Activated CD4-positive, alpha-beta memory T cell treated with anti-CD3 and anti-CD28 coated beads, Interleukin-2, amount 10 ng/mL, durations not matched to agents 7 days and 5 days (primary cell): Measurements from ENCODE around the gene WDR19. TPM values are rescaled to one million over a fixed set of nuclear protein-coding genes. Genes with fewer than 3 reads are reported as not detected.
"Not testable (repeated sequence)": the region's sequence is repeated elsewhere in the genome, so short reads cannot be mapped to it uniquely, and the experiment has no call there.

Source experiments
- CTCF ChIA-PET: fragments of 350-600 bp; sonication (Branson Sonifier 250); formaldehyde crosslinking; loops from one replicate; lab custom pipeline; 2021; ENCODE audit warnings: antibody characterized with exemption, inconsistent platforms; lab: Charles Lee
- POLR2A ChIA-PET: fragments of 350-600 bp; sonication (Branson Sonifier 250); formaldehyde crosslinking; loops from one replicate; lab custom pipeline; 2021; ENCODE audit warnings: antibody characterized with exemption; lab: Charles Lee
- DNase-seq: peaks from one replicate; pipeline ENCODE4 v3.0.0-alpha.2; 2020
- H3K27ac Mint-ChIP-seq: one replicate; pipeline ENCODE4 v1.8.0; 2021; ENCODE audit warnings: mild to moderate bottlenecking, mixed read lengths
- H3K27me3 Mint-ChIP-seq: one replicate; pipeline ENCODE4 v1.8.0; 2021; ENCODE audit warnings: mixed read lengths
- H3K36me3 Mint-ChIP-seq: one replicate; pipeline ENCODE4 v1.8.0; 2021; ENCODE audit warnings: low read depth, mixed read lengths
- H3K4me1 Mint-ChIP-seq: one replicate; pipeline ENCODE4 v1.8.0; 2021; ENCODE audit warnings: mixed read lengths
- H3K4me3 Mint-ChIP-seq: one replicate; pipeline ENCODE4 v1.8.0; 2021; ENCODE audit warnings: mild to moderate bottlenecking, mixed read lengths
- H3K9me3 Mint-ChIP-seq: one replicate; pipeline ENCODE4 v1.8.0; 2021; ENCODE audit warnings: mixed read lengths
- total RNA-seq, 2 experiments: library from RNA; stranded (reverse); gene quantifications; one replicate each; pipeline ENCODE4 v1.2.3, GENCODE V29; 2021

The WDR19 gene
- total RNA-seq, 2 experiments from 2014 or later, result 9.9 to 12.1 TPM

DNA sequence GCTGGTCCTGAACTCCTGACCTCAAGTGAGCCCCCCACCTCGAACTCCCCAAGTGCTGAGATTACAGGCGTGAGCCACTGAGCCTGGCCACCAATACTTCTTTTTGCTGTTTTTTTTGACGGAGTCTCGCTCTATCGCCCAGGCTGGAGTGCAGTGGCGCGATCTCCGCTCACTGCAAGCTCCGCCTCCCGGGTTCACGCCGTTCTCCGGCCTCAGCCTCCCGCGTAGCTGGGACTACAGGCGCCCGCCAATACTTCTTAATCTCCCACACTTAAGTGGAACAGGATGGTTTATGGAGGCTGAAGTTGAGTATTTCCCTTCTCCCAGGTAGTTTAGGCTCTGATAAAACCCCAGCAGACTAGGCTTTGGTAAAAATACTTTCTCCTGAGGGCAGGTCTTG lies 1.7 kb upstream of the WDR19 start:
- POLR2A ChIA-PET, H3K36me3 Mint-ChIP-seq, CTCF ChIA-PET, H3K27ac Mint-ChIP-seq, H3K9me3 Mint-ChIP-seq, H3K4me3 Mint-ChIP-seq, DNase-seq, H3K27me3 Mint-ChIP-seq: not testable (repeated sequence)
- H3K4me1 Mint-ChIP-seq, result peaks cover 15% of the 10 kb centered on the region

DNA sequence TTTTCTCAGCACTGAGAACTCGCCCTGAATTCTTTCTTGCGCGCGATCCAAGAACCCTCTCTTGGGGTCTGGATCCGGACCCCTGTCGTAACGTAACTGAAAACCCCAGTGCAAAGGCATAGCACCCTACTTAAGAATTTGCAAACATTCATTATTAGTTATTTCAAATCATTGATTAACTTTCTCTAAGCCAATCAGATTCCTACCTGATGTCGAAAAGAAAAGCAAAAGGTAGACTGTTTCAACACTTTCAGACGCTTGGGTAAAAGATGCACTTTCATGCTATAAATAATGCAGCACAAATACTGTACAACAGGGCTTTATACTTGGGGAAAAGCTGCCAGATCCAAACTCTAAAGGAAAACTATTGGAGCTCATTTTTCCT lies 817 bp upstream of the WDR19 start:
- DNase-seq, result no peak
- Mint-ChIP-seq H3K9me3 (no peaks in the 10 kb centered on the region), H3K36me3 (no peaks in the 10 kb centered on the region), H3K4me3 (no peak overlapping the region), H3K27ac (no peak overlapping the region), H3K4me1 (peaks cover 15% of the 10 kb centered on the region), H3K27me3 (peaks cover 2% of the 10 kb centered on the region)
- CTCF ChIA-PET, result interaction anchor here (0.6 to 1.7 kb wide), 12 partner anchors 9 to 423 kb away, joined by 3 to 11 read pairs (median 4); partner anchors contain the start of gene RFC1
- POLR2A ChIA-PET, result interaction anchor here (0.7 to 2.4 kb wide), 3 partner anchors 172 to 185 kb away, joined by 4 to 9 read pairs (median 7); partner anchors contain the start of gene RFC1

DNA sequence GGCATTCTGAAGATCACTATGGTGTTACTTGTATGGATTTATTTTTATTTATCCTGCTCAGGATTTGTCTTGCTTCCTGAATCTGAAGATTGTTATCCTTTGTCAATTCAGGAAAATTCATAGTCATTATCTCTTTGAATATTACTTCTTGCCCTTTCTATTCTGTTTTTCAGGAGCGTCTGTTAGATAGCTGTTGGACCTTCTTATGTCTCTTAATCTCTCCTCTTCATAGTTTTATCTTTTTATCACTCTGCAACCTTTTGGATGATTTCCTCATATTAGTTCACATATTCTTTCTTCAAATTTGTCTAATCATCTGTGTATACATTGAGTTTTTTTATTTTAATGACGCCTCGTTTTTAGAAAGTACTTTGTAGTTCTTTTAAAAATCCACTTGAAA lies 19.6 kb downstream of the WDR19 start:
- H3K36me3 Mint-ChIP-seq, result peaks cover 10% of the 10 kb centered on the region
- no peak overlapping the region for H3K4me3 Mint-ChIP-seq
- no peaks in the 10 kb centered on the region for H3K27me3 Mint-ChIP-seq
- ChIA-PET CTCF (interaction anchor here (0.8 kb wide), 1 partner anchor 67 kb away, joined by 3 read pairs; no protein-coding TSS in a partner anchor), POLR2A (no interaction called here)
- H3K4me1 Mint-ChIP-seq, result no peaks in the 10 kb centered on the region
- no peaks in the 10 kb centered on the region for H3K9me3 Mint-ChIP-seq
- no peak for DNase-seq
- H3K27ac Mint-ChIP-seq, result no peak overlapping the region

DNA sequence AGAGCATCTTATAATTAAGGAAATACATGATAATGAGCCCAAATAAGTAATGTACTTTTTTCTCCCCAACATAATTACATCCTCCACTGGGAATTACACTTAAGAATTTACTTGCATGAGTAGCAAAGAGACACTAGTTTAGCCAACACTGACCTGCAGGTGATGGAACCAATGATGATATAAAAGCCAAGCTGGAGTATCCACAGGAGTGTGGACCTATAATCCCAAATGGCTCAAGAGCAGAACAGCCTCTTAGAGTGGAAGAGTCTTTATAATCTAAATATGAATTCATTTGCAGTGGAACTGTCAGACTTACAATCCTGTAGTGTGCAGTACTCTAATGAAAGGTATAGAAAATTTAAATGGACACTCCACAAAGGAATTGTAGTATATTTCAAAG lies 22.2 kb downstream of the WDR19 start:
- H3K4me3 Mint-ChIP-seq, result no peak overlapping the region
- no peaks in the 10 kb centered on the region for H3K9me3 Mint-ChIP-seq
- H3K36me3 Mint-ChIP-seq, result peaks cover 17% of the 10 kb centered on the region
- no peaks in the 10 kb centered on the region for H3K27me3 Mint-ChIP-seq
- no peak for DNase-seq
- ChIA-PET CTCF (interaction anchor here (1.5 kb wide), 1 partner anchor 14 kb away, joined by 4 read pairs; no protein-coding TSS in a partner anchor), POLR2A (no interaction called here)
- H3K27ac Mint-ChIP-seq, result no peak overlapping the region
- H3K4me1 Mint-ChIP-seq, result no peaks in the 10 kb centered on the region

- POLR2A ChIA-PET, result no interaction called here
- Mint-ChIP-seq H3K27me3 (no peaks in the 10 kb centered on the region), H3K9me3 (no peaks in the 10 kb centered on the region), H3K4me1 (no peaks in the 10 kb centered on the region), H3K36me3 (peaks cover 17% of the 10 kb centered on the region), H3K27ac (no peak overlapping the region), H3K4me3 (no peak overlapping the region)
- CTCF ChIA-PET, result interaction anchor here (1.5 kb wide), 1 partner anchor 13 kb away, joined by 4 read pairs; no protein-coding TSS in a partner anchor
- DNase-seq, result no peak
These were observed 22.7 kb downstream of the WDR19 start for GRCh38 chr4:39205000-39205399.

- no peaks in the 10 kb centered on the region for H3K27me3 Mint-ChIP-seq
- CTCF ChIA-PET, result interaction anchor here (1.5 kb wide), 1 partner anchor 13 kb away, joined by 4 read pairs; no protein-coding TSS in a partner anchor
- no peak overlapping the region for H3K27ac Mint-ChIP-seq
- no peak for DNase-seq
- POLR2A ChIA-PET, result interaction anchor here (0.8 kb wide), 1 partner anchor 537 kb away, joined by 3 read pairs; no protein-coding TSS in a partner anchor
- no peaks in the 10 kb centered on the region for H3K9me3 Mint-ChIP-seq
- H3K4me3 Mint-ChIP-seq, result no peak overlapping the region
- no peaks in the 10 kb centered on the region for H3K4me1 Mint-ChIP-seq
- peaks cover 17% of the 10 kb centered on the region for H3K36me3 Mint-ChIP-seq
These were observed 23.1 kb downstream of the WDR19 start for GRCh38 chr4:39205476-39205875.

GRCh38 chr4:39227906-39228305 lies 45.6 kb downstream of the WDR19 start:
- no peak overlapping the region for H3K27ac Mint-ChIP-seq
- no peaks in the 10 kb centered on the region for H3K4me1 Mint-ChIP-seq
- no peak for DNase-seq
- ChIA-PET CTCF (no interaction called here), POLR2A (interaction anchor here (0.9 kb wide), 1 partner anchor 125 kb away, joined by 3 read pairs; no protein-coding TSS in a partner anchor)
- no peaks in the 10 kb centered on the region for H3K27me3 Mint-ChIP-seq
- H3K4me3 Mint-ChIP-seq, result no peak overlapping the region
- no peaks in the 10 kb centered on the region for H3K9me3 Mint-ChIP-seq
- H3K36me3 Mint-ChIP-seq, result no peaks in the 10 kb centered on the region

- POLR2A ChIA-PET, result interaction anchor here (0.9 kb wide), 1 partner anchor 125 kb away, joined by 3 read pairs; no protein-coding TSS in a partner anchor
- Mint-ChIP-seq H3K27ac (no peak overlapping the region), H3K4me1 (no peaks in the 10 kb centered on the region), H3K9me3 (no peaks in the 10 kb centered on the region), H3K36me3 (no peaks in the 10 kb centered on the region), H3K27me3 (no peaks in the 10 kb centered on the region), H3K4me3 (no peak overlapping the region)
- CTCF ChIA-PET, result no interaction called here
- DNase-seq, result no peak
These were observed 46.0 kb downstream of the WDR19 start for GRCh38 chr4:39228377-39228776.

DNA sequence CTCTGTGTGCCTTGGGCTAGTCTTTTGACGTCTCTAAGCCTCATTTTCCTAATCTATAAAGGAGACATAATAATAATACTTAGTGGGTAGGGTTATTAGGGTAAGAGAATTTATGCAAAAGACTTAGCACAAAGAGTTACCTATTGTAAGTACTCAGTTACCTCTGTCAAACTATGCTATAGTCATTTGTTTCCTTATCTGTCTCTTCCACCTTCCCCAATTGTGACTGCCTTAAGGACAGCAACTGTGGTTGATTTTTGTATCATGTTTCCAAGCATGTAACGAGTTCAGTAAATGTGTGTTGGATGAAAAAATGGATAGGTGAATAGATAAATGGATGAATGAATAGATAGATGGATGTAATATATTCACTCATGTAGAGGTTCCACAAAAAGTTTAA lies 48.1 kb downstream of the WDR19 start:
- H3K4me3 Mint-ChIP-seq, result no peak overlapping the region

DNA sequence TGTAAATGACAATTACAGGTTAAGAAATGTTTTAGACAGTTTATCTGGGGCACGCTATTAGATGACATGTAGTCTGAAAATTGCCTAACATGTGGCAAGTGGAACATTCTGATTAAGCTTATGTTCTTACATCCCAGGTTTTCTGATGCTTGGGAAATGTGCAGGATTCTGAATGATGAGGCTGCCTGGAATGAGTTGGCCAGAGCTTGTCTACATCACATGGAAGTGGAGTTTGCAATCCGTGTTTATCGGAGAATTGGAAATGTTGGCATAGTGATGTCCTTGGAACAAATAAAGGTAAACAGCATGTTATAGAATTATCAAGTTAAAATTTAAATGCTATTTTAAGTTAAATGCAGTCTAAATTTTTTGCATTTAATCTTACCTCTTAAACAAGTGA lies 49.3 kb downstream of the WDR19 start:
- H3K36me3 Mint-ChIP-seq, result no peaks in the 10 kb centered on the region
- no peak overlapping the region for H3K27ac Mint-ChIP-seq
- ChIA-PET POLR2A (no interaction called here), CTCF (no interaction called here)
- H3K4me1 Mint-ChIP-seq, result no peaks in the 10 kb centered on the region
- H3K4me3 Mint-ChIP-seq, result no peak overlapping the region
- H3K9me3 Mint-ChIP-seq, result no peaks in the 10 kb centered on the region
- no peak for DNase-seq
- no peaks in the 10 kb centered on the region for H3K27me3 Mint-ChIP-seq

More for the DNA sequence above, 48.1 kb downstream of the WDR19 start:
- no peaks in the 10 kb centered on the region for H3K27me3 Mint-ChIP-seq
- H3K27ac Mint-ChIP-seq, result no peak overlapping the region
- H3K4me1 Mint-ChIP-seq, result no peaks in the 10 kb centered on the region
- ChIA-PET CTCF (no interaction called here), POLR2A (no interaction called here)
- H3K36me3 Mint-ChIP-seq, result no peaks in the 10 kb centered on the region
- no peak for DNase-seq
- no peaks in the 10 kb centered on the region for H3K9me3 Mint-ChIP-seq

DNA sequence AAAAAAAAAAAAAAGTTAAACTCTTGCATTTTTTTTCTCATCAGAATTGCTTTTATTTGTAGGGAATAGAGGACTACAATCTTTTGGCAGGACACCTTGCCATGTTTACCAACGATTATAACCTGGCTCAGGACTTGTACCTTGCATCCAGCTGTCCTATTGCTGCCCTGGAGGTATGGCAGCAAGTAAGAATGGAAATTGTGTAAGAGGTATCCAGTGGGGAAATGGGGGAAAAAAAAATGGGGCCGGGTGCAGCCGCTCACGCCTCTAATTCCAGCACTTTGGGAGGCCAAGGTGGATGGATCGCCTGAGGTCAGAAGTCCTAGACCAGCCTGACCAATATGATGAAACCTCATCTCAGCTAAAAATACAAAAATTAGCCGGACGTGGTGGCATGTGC lies 49.8 kb downstream of the WDR19 start:
- ChIA-PET CTCF (no interaction called here), POLR2A (no interaction called here)
- Mint-ChIP-seq H3K27ac (no peak overlapping the region), H3K9me3 (no peaks in the 10 kb centered on the region), H3K4me1 (no peaks in the 10 kb centered on the region), H3K4me3 (no peak overlapping the region), H3K36me3 (no peaks in the 10 kb centered on the region), H3K27me3 (no peaks in the 10 kb centered on the region)
- DNase-seq, result no peak

DNA sequence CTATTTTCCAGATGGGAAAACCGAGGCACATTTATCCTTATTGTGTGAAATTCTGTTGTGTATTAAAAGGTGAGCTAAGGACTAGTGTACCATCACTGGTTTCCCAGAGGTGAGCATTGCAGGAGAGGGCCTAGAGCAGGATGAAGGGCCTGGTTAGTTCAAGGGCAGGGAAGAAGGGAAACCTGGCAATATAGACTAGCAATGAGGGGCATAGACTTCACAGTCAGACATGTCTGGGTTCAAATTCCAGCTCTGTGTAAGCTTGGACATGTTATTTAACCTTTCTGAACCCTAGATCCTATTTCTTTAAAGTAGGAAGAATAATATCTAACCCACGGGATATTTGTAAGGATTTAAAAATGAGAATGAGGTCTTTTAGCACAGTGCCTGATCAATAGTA lies 50.8 kb downstream of the WDR19 start:
- no peak for DNase-seq
- Mint-ChIP-seq H3K4me3 (no peak overlapping the region), H3K27me3 (no peaks in the 10 kb centered on the region), H3K27ac (no peak overlapping the region), H3K36me3 (no peaks in the 10 kb centered on the region), H3K4me1 (no peaks in the 10 kb centered on the region), H3K9me3 (no peaks in the 10 kb centered on the region)
- POLR2A ChIA-PET, result no interaction called here
- CTCF ChIA-PET, result no interaction called here

GRCh38 chr4:39233783-39234182 lies 51.5 kb downstream of the WDR19 start:
- CTCF ChIA-PET, result no interaction called here
- POLR2A ChIA-PET, result no interaction called here

DNA sequence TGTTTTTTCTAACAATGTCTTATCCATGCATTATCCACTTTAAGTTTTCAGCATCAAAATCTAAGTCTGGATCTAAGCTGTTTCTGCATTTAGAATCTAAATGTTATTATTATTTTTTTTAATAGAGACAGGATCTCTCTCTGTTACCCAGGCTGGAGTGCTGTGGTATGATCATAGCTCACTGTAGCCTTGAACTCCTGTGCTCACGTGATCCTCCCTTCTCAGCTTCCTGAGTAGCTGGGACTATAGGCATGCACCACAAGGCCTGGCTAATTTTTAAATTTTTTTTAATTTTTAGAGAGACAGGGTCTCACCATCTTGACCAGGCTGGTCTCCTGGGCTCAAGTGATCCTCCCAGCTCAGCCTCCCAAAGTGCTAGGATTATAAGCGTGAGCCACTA lies 52.7 kb downstream of the WDR19 start:
- POLR2A ChIA-PET, result no interaction called here
- CTCF ChIA-PET, result no interaction called here
- DNase-seq, result no peak
- Mint-ChIP-seq H3K27ac (no peak overlapping the region), H3K4me3 (no peak overlapping the region), H3K36me3 (no peaks in the 10 kb centered on the region), H3K4me1 (no peaks in the 10 kb centered on the region), H3K9me3 (no peaks in the 10 kb centered on the region), H3K27me3 (no peaks in the 10 kb centered on the region)

More at GRCh38 chr4:39233783-39234182, 51.5 kb downstream of the WDR19 start:
- H3K27me3 Mint-ChIP-seq, result no peaks in the 10 kb centered on the region
- H3K27ac Mint-ChIP-seq, result no peak overlapping the region
- H3K36me3 Mint-ChIP-seq, result no peaks in the 10 kb centered on the region
- no peak overlapping the region for H3K4me3 Mint-ChIP-seq
- no peaks in the 10 kb centered on the region for H3K4me1 Mint-ChIP-seq
- no peak for DNase-seq
- no peaks in the 10 kb centered on the region for H3K9me3 Mint-ChIP-seq
